ENCODE data around the gene DENND1B. TPM values are rescaled to one million over a fixed set of nuclear protein-coding genes. Genes with fewer than 3 reads are reported as not detected.
A peak's percentile ranks its signal among the peaks of the same experiment; 100 is the strongest.

The DENND1B gene
- total and polyA plus RNA-seq, 2 of the 8 experiments (the other 6 are each of a cell fraction or from before 2014, with no cell fraction given), result 0.74 to 3.3 TPM

- H3K4me1 ChIP-seq (replicated peaks in 1 of 4; ENCODE audit: control insufficient read depth in 3 of 4, insufficient read depth in 4 of 4, low read length in 3 of 4), result peaks cover 0 to 31% (median 18%) of the 10 kb centered on the region in 4 experiments; a peak in 5 of 7 replicates
- no peaks in the 10 kb centered on the region for H3K36me3 ChIP-seq (ENCODE audit: control insufficient read depth in 2 of 4, insufficient read depth in 4 of 4, low read length in 3 of 4)
- WGBS, 2 experiments (ENCODE audit: extremely low coverage in 1 of 2, insufficient coverage in 1 of 2, insufficient read length in 1 of 2, insufficient replicate concordance in 2 of 2, low coverage in 1 of 2, low lambda C conversion rate in 2 of 2, missing lambda C conversion rate in 1 of 2), result 11% methylated on average over 2 of the region's 2 CpGs; no CpG with 5 or more reads in 1 of the 2 experiments
- no peak overlapping the region for H2AK5ac ChIP-seq (ENCODE audit: low read depth, low read length)
- no peak overlapping the region for H4K5ac ChIP-seq (ENCODE audit: insufficient read length, low read depth, low read length)
- no peaks in the 10 kb centered on the region for H3K23me2 ChIP-seq (ENCODE audit: low read depth, low read length)
- no peaks in the 10 kb centered on the region for H4K20me1 ChIP-seq (replicated peaks in 1 of 2; ENCODE audit: control insufficient read depth in 1 of 2, insufficient read depth in 2 of 2, low read length in 2 of 2)
- no peak overlapping the region for H4K8ac ChIP-seq (ENCODE audit: extremely low read depth, insufficient read depth, low read length)
- peak overlapping the region; percentile 78; the same call in 1 of the 2 replicates for H3K18ac ChIP-seq (ENCODE audit: extremely low read depth, low read length)
- H3K56ac ChIP-seq (replicated peaks; ENCODE audit: insufficient read length, low read depth, low read length), result no peak overlapping the region
- H3K23ac ChIP-seq (ENCODE audit: insufficient read length), result no peak overlapping the region
- ChIA-PET CTCF (ENCODE audit: partially characterized antibody) (interaction anchor here (0.7 to 2.2 kb wide), 4 partner anchors 54 to 199 kb away, joined by 3 to 8 read pairs (median 4); no protein-coding TSS in a partner anchor), POLR2A (ENCODE audit: partially characterized antibody) (interaction anchor here (1.0 kb wide), 1 partner anchor 13 kb away, joined by 5 read pairs; no protein-coding TSS in a partner anchor)
- H3K9me3 ChIP-seq (ENCODE audit: insufficient read depth in 2 of 2, low read depth in 1 of 2, low read length in 1 of 2), result no peaks in the 10 kb centered on the region
- H2AFZ ChIP-seq (ENCODE audit: low read length), result no peak overlapping the region
- no peak overlapping the region for H2BK15ac ChIP-seq (ENCODE audit: low read length)
- H2BK12ac ChIP-seq (ENCODE audit: low read depth, low read length), result no peak overlapping the region
- no peak overlapping the region for H2BK5ac ChIP-seq (ENCODE audit: low read depth, low read length)
- no peak overlapping the region for H3K9ac ChIP-seq (replicated peaks in 1 of 4; ENCODE audit: extremely low read depth in 1 of 4, low read depth in 3 of 4, low read length in 3 of 4)
- H3K27ac ChIP-seq (ENCODE audit: low read depth, low read length), result no peak overlapping the region
- H3K4ac ChIP-seq (replicated peaks; ENCODE audit: insufficient read length, low read depth, low read length), result no peak overlapping the region
- peak overlapping the region; percentile 45 to 49; a peak in 2 of 4 replicates for H3K4me2 ChIP-seq (ENCODE audit: insufficient read depth in 1 of 2, low read depth in 2 of 2, low read length in 2 of 2)
- H3K79me1 ChIP-seq (ENCODE audit: low read depth, low read length), result no peaks in the 10 kb centered on the region
- H3K27me3 ChIP-seq (replicated peaks in 1 of 4; ENCODE audit: control insufficient read depth in 3 of 4, extremely low read depth in 1 of 4, insufficient read depth in 3 of 4, low read length in 3 of 4), result no peaks in the 10 kb centered on the region; a peak in 1 of 7 replicates
- FAIRE-seq, result no peak
- peak overlapping the region in 1 of 4 experiments; percentile 28; a peak in 1 of 8 replicates for H3K4me3 ChIP-seq (ENCODE audit: extremely low read depth in 1 of 4, insufficient read depth in 2 of 4, low read depth in 3 of 4, low read length in 4 of 4)
- H2BK20ac ChIP-seq (ENCODE audit: low read length), result no peak overlapping the region
- H4K91ac ChIP-seq (replicated peaks; ENCODE audit: insufficient read length, low read length), result no peak overlapping the region
- DNase-seq (ENCODE audit: low read depth in 1 of 2, low spot score in 2 of 2), result no peak
- H2BK120ac ChIP-seq (replicated peaks; ENCODE audit: low read depth, low read length), result no peak overlapping the region
- H3K79me2 ChIP-seq (ENCODE audit: control insufficient read depth in 1 of 2, insufficient read depth in 2 of 2, low read length in 2 of 2), result no peaks in the 10 kb centered on the region
- H3K14ac ChIP-seq (ENCODE audit: insufficient read length), result no peak overlapping the region
- TF ChIP-seq POU5F1 (IDR thresholded peaks at IDR 0.05; ENCODE audit: low read depth, low read length) (peak; percentile 95), CTCF (IDR thresholded peaks at IDR 0.05; ENCODE audit: control extremely low read depth in 1 of 3, insufficient read depth in 1 of 3, low read depth in 1 of 3, low read length in 3 of 3) (no peak)
Measured at GRCh38 chr1:197814306-197814705, 39.0 kb upstream of the DENND1B start.

Measured in H1 (cell line).